ENCODE results near the gene CCDC88A.

- no peak for TF ChIP-seq CTCF (conservative IDR thresholded peaks at IDR 0.05)
- TF ChIP-seq ZFX (IDR thresholded peaks at IDR 0.05) = peak; percentile 24; the same call in 1 of the 2 replicates
Observed at GRCh38 chr2:55282110-55282917, 137.3 kb downstream of the CCDC88A start.
